Measurements from ENCODE around the gene TMEM212.
"Not testable (repeated sequence)": the region's sequence is repeated elsewhere in the genome, so short reads cannot be mapped to it uniquely, and the experiment has no call there.

The TMEM212 gene

GRCh38 chr3:171896316-171896715, 53.2 kb downstream of the TMEM212 start:
- DNase-seq, result no peak

GRCh38 chr3:171898192-171898591, 55.0 kb downstream of the TMEM212 start:
- DNase-seq, result no peak

DNA sequence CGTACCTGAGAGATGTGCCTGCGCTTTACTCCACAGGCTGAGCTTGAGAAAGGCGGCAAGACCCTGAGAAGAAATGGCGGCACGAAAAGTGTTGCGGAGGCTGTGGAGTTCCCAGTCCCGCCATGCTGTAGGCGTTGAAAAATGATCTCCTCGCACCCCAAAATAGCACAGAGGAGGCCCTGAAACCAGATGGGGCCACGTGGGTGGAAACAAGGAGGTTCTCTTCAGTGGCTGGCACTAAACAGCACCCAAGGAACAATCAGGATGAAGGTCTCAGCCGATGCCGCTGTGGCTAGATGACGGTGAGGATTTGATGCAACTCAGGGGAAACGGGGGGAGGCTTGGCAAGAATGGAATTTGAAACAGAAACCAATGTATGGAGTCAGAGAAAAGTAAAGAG, 57.3 kb downstream of the TMEM212 start:
- no peak for DNase-seq

- DNase-seq, result no peak
Measured at GRCh38 chr3:171901615-171902312, 58.6 kb downstream of the TMEM212 start.

- no peak for DNase-seq
Measured at GRCh38 chr3:171904829-171905228, 61.7 kb downstream of the TMEM212 start.

GRCh38 chr3:171906503-171906902, 63.4 kb downstream of the TMEM212 start:
- not testable (repeated sequence) for DNase-seq

- no peak for DNase-seq
Measured at GRCh38 chr3:171906951-171907676, 64.0 kb downstream of the TMEM212 start.

GRCh38 chr3:171907761-171908160, 64.6 kb downstream of the TMEM212 start:
- DNase-seq, result no peak

DNA sequence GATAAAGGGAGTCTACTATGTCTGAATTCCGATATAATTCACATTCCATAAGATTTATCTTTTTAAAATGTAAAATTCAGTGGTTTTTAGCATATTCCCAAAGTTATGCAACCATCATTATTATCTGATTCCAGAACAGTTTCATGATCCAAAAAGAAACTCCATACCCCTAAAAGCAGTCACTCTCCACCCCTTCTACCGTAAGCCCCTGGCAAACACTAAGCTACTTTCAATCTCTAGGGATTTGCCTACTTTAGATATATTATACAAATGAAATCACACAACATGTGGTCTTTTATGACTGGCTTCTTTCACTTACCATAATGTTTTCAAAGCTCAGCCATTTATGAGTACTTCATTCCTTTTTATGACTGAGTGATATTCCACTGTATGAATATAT, 65.6 kb downstream of the TMEM212 start:
- DNase-seq, result no peak

Data from CD4-positive, alpha-beta T cell treated with Interferon gamma for 1 hour (primary cell).